HepG2 (cell line): ENCODE measurements around the gene TXLNA.

ENCODE experiments used
- RFX5 ChIP-seq: IDR thresholded peaks from 2 replicates; pipeline ENCODE4 v1.6.1; 2011; ENCODE audit warnings: low read depth, low read length, improper control_type of control experiment
- SUZ12 ChIP-seq: fragments of 150-350 bp; IDR thresholded peaks from 2 replicates; pipeline ENCODE4 v1.6.1; 2014; ENCODE audit warnings: low read depth, low read length
- U2AF2 ChIP-seq: fragments of 200-400 bp; formaldehyde crosslinking; IDR thresholded peaks from 2 replicates; pipeline ENCODE4 v1.6.1; 2017; ENCODE audit warnings: low read depth, mild to moderate bottlenecking, low read length
- TF ChIP-seq, protein P1 (sequence below): sonication (generic); formaldehyde crosslinking; IDR thresholded peaks from 2 replicates; pipeline ENCODE4 v1.4.0; 2020; ENCODE audit warnings: missing genetic modification reagents, borderline replicate concordance

DNA sequence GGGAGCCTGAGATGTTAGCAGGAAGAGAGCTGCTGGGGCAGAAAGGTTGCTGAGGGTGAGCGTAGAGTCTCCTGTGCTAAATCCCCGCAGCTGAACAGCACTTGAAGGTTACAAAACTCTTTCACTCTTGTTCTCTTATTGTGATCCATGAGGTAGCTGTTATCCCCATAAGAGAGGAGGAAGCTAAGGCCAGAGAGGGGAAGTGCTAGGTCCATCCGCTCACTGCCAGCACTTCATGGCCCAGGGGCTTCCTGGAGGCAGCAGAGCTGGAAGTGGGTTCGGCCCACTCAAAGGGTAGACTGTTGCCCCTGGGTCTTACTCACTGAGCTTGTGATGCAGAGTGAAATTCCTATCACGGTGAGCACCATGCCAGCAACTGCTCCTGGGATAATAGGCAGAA is 37.1 kb downstream of the TXLNA start:
- no peak for TF ChIP-seq U2AF2
- TF ChIP-seq, protein P1, sequence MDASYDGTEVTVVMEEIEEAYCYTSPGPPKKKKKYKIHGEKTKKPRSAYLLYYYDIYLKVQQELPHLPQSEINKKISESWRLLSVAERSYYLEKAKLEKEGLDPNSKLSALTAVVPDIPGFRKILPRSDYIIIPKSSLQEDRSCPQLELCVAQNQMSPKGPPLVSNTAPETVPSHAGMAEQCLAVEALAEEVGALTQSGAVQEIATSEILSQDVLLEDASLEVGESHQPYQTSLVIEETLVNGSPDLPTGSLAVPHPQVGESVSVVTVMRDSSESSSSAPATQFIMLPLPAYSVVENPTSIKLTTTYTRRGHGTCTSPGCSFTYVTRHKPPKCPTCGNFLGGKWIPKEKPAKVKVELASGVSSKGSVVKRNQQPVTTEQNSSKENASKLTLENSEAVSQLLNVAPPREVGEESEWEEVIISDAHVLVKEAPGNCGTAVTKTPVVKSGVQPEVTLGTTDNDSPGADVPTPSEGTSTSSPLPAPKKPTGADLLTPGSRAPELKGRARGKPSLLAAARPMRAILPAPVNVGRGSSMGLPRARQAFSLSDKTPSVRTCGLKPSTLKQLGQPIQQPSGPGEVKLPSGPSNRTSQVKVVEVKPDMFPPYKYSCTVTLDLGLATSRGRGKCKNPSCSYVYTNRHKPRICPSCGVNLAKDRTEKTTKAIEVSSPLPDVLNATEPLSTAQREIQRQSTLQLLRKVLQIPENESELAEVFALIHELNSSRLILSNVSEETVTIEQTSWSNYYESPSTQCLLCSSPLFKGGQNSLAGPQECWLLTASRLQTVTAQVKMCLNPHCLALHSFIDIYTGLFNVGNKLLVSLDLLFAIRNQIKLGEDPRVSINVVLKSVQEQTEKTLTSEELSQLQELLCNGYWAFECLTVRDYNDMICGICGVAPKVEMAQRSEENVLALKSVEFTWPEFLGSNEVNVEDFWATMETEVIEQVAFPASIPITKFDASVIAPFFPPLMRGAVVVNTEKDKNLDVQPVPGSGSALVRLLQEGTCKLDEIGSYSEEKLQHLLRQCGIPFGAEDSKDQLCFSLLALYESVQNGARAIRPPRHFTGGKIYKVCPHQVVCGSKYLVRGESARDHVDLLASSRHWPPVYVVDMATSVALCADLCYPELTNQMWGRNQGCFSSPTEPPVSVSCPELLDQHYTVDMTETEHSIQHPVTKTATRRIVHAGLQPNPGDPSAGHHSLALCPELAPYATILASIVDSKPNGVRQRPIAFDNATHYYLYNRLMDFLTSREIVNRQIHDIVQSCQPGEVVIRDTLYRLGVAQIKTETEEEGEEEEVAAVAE, result no peak
- no peak for TF ChIP-seq RFX5
- TF ChIP-seq SUZ12, result no peak
